HG03354 (cell line): ENCODE data around the gene IL1RL1.
A peak's percentile ranks its signal among the peaks of the same experiment; 100 is the strongest.

Experiments used
- ATAC-seq: cut with Tn5 transposase; IDR thresholded peaks from one replicate; pipeline ENCODE4 v1.9.1; 2021; ENCODE audit warnings: mild to moderate bottlenecking; ENCODE audit not compliant: unreplicated experiment, poor library complexity, severe bottlenecking

Gene IL1RL1

GRCh38 chr2:102359527-102359926, 48.2 kb downstream of the IL1RL1 start:
- no peak for ATAC-seq

- ATAC-seq, result no peak
These were observed 50.4 kb downstream of the IL1RL1 start for GRCh38 chr2:102361632-102362241.

- ATAC-seq, result no peak
These were observed 54.4 kb downstream of the IL1RL1 start for GRCh38 chr2:102365763-102366162.

DNA sequence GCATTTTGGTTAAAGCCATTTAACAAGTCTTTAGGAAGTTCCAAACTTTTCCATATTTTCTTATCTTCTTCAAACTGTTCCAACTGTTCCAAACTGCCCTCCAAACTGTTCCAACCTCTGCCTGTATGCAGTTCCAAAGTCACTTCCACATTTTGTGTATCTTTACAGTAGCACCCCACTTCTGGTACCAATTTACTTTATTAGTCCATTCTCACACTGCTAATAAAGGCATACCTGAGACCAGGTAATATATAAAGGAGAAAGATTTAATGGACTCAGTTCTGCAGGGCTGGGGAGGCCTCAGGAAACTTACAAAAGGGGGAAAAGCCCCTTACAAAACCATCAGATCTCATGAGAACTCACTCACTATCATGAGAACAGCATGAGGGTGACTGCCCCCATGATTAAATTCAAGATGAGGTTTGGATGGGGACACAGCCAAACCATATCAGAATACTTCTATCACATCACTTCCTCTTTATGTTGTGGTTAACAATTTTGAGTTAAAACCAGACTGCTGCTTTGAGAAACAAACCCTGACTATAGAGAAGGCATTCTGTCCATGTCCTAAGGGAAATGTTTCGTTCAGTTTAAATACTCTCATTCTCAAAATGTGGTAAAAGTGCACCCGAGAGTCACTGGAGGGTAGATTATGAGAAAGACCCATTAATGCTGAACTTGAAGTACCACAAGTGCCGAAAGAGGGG, 55.2 kb downstream of the IL1RL1 start:
- peak; percentile 71 for ATAC-seq

GRCh38 chr2:102367331-102367971, 56.1 kb downstream of the IL1RL1 start:
- ATAC-seq, result peak; percentile 78

DNA sequence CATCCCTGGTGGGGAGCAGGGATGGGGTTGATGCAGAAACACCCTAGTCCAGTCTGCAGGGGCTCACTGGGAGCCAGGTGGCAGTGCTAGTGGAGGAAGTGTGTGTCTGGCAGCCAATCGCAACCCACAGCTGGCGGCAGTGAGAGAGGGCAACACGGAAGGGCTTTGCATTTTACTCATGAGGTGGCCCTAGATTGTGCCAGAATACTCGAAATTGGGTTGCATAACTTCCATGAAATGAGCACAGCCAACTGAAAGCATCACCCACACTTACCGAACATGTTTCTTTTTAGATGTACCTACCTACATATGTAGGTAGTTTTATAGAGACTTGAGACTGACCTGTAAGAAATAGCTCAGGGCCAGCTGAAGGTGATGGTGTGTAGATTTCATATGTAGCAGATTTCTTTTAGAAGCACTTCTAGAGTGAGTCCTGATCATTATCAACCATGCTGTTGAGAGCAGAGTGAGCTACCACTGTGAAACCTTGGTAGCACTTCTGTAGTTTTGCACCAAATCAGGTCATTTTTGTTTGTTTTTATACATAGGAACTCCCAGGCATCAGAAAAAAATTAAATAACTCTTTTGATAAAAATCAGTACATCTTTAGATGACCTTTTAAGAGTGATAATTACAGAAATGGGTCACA, 57.2 kb downstream of the IL1RL1 start:
- ATAC-seq, result no peak

GRCh38 chr2:102369866-102370265, 58.5 kb downstream of the IL1RL1 start:
- ATAC-seq, result no peak

- ATAC-seq, result no peak
These were observed 64.8 kb downstream of the IL1RL1 start for GRCh38 chr2:102376052-102376591.

- ATAC-seq, result no peak
These were observed 72.4 kb downstream of the IL1RL1 start for GRCh38 chr2:102383722-102384121.

DNA sequence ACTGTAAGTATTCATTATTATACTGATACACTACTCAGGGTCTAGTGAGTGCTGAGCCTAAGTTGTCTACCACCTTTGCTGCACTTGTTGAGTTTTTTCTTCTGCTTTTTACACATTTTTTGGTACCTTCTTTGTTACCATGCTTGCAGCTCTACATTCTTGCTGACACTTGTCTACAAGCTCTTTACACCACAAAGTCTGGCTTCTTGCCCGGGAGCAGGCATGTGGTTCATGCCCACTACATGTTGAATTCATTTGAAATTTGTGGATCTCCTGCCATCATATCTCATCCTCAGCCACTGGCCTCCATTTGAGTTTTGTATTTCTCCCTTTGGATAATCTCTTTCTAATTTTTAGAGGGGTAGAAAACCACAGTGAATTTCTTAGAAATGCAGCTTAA, 74.2 kb downstream of the IL1RL1 start:
- no peak for ATAC-seq

DNA sequence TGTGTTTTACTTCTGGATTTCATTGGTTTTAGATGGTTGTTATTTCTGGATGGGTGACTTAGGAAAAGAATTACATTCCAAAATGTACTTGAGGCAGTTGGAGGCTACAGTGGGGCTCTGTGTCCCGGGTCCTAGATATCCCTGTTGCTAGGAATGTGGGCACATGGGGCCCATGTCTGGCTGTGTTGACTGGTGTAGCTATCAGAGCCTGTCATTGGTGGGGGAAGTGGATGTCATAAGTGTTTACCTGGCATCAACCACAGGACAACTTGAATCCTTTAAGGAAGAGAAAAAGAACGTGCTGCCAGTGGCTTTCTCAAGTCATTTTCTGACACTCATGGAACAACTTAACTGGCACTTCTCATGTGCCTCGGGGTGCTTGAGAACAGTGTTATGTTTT, 74.6 kb downstream of the IL1RL1 start:
- no peak for ATAC-seq

DNA sequence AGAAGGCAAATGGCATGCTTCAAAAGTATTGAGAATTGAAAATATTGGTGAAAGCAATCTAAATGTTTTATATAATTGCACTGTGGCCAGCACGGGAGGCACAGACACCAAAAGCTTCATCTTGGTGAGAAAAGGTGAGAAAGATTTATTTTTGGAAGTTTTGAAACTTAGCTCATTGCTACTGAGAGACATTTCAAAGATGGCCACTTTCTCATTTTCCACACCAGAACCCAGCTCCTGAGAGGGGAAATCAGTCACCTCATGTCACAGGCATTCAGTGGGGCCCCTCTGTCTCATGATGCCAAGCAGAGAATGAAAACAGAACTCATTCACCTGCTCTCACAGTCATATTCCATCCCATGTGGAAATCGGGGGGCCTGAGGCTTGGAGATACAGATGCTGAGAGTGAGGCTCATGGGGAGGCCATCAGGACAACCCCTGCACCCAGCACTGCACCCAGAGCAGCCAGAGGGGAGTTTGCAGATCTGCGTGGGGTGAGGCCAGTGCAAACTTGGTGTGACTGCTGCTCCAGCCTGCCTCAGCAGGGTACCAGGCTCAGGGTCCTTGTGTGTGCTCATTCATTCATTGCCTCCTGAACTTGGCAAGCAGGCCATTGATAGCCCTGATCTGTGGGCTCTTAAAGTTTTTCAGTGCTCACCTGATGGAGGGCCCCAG, 75.6 kb downstream of the IL1RL1 start:
- no peak for ATAC-seq

- ATAC-seq, result peak; percentile 56
These were observed 76.6 kb downstream of the IL1RL1 start for GRCh38 chr2:102387763-102388546.

DNA sequence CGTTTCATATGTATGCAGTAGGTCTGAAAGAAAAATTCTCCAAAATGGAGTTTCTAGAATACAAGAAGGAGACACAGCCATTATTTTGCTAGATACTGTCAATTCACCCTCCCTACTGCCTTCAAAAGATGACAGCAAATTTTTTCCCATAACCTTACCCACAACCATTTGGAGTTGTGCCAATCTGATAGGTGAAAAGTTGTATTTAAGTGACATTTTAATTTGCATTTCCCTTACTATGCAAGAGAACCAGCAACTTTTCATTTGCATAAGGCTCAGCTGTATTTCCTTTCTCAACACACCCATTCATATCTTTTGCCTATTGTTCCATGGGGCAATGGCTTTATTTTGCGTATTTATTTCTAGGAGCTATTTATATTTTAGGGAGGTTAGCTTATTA, 80.2 kb downstream of the IL1RL1 start:
- ATAC-seq, result no peak

GRCh38 chr2:102392096-102392495, 80.7 kb downstream of the IL1RL1 start:
- ATAC-seq, result no peak

- no peak for ATAC-seq
These were observed 81.6 kb downstream of the IL1RL1 start for GRCh38 chr2:102392942-102393341.

DNA sequence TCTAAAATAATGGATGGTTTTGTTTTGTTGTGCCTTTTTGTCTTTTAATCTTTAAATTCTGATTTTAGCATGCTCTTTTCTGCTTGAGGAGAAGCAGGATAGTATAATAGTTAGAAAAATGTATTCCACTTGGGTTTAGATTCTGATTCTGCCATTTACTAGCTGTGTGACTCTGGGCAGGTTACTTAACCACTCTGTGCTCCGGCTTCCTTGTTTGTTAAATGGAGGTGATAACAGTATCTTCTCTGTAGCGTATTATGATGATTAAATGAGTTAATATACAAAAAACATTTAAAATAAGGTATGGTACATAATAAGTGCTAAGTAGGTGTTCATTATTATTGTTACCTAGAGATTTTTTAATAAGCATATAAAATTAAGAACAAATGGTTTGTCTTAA, 84.6 kb downstream of the IL1RL1 start:
- no peak for ATAC-seq

GRCh38 chr2:102397209-102397608, 85.8 kb downstream of the IL1RL1 start:
- ATAC-seq, result no peak

DNA sequence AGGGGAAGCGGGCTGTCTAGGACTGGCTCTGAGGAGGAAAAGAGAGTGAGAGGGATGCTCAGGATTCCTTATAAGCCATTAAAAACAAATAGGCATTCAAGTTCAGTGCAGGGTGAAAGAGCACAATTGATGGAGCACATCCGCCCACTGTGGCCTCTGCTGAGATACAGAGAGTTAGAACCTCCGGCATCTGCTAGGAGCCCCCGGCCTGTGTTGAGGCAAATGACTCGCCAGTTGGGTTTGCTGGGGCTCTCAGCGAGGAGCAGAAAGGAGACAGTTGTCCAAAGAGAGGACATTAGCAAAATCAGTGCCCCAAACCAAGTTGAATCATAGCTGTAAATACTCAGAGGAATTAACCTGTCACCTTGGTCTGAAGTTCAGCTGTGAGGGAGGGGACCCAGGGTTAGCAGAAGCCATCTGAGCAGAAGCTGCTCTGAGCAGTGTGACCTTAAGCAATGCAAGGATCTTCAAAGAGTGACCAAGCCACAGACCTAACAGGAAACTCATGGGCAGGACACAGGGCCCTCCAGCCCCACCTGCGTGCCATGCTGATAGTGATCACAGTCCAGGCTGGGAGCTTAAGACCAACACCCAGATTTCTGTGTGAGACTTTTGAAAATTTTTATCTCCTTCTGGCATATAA, 88.3 kb downstream of the IL1RL1 start:
- no peak for ATAC-seq
